Osteoblast (primary cell): Measurements from ENCODE around the gene RNU5D-1. TPM values are rescaled to one million over a fixed set of nuclear protein-coding genes. Genes with fewer than 3 reads are reported as not detected.

Source experiments
- DNase-seq: peaks from one replicate; pipeline ENCODE4 v3.0.0; 2011; ENCODE audit warnings: low spot score, mixed read lengths; ENCODE audit not compliant: insufficient read length; ENCODE audit errors: missing footprints
- H2AFZ ChIP-seq: 2 replicates; pipeline ENCODE4 v1.6.0; 2011; ENCODE audit warnings: mild to moderate bottlenecking, low read length
- H3K27ac ChIP-seq: 2 replicates; pipeline ENCODE4 v1.5.1; 2011; ENCODE audit warnings: mild to moderate bottlenecking, low read depth, low read length, moderate library complexity
- H3K27me3 ChIP-seq: 2 replicates; pipeline ENCODE4 v1.6.0; 2012; ENCODE audit warnings: mild to moderate bottlenecking, control low read depth, inconsistent platforms, low read length, moderate library complexity; ENCODE audit not compliant: insufficient read depth
- H3K36me3 ChIP-seq: 2 replicates; pipeline ENCODE4 v1.5.1; 2011; ENCODE audit warnings: mild to moderate bottlenecking, low read length, control low read depth, moderate library complexity; ENCODE audit not compliant: insufficient read depth
- H3K4me1 ChIP-seq: 2 replicates; pipeline ENCODE4 v1.5.1; 2011; ENCODE audit warnings: mild to moderate bottlenecking, low read length, control low read depth, moderate library complexity; ENCODE audit not compliant: insufficient read depth
- H3K4me2 ChIP-seq: 2 replicates; pipeline ENCODE4 v1.6.0; 2011; ENCODE audit warnings: mild to moderate bottlenecking, low read length; ENCODE audit not compliant: insufficient read depth
- H3K4me3 ChIP-seq: fragments of 200-600 bp; sonication (generic); 3 replicates; pipeline ENCODE4 v1.5.1; 2012; ENCODE audit warnings: mild to moderate bottlenecking, low read length, inconsistent platforms; ENCODE audit not compliant: insufficient read depth
- H3K79me2 ChIP-seq: 2 replicates; pipeline ENCODE4 v1.6.0; 2012; ENCODE audit warnings: mild to moderate bottlenecking, low read length, control low read depth, inconsistent platforms; ENCODE audit not compliant: insufficient read depth
- H3K9me3 ChIP-seq: 2 replicates; pipeline ENCODE4 v1.5.1; 2011; ENCODE audit warnings: low read depth, low read length, control low read depth
- H4K20me1 ChIP-seq: 2 replicates; pipeline ENCODE4 v1.6.0; 2012; ENCODE audit warnings: mild to moderate bottlenecking, low read length, control low read depth; ENCODE audit not compliant: insufficient read depth
- total RNA-seq: library from RNA; depleted of rRNA; stranded (reverse); fragments of >200 nt; gene quantifications from 2 replicates; pipeline ENCODE4 v1.2.3, GENCODE V29; 2012
- TF ChIP-seq, protein P1 (sequence below): IDR thresholded peaks from 2 replicates; pipeline ENCODE4 v1.5.1; 2011; ENCODE audit warnings: mild to moderate bottlenecking, low read depth, low read length, moderate library complexity; ENCODE audit errors: extremely low read depth

Gene RNU5D-1
- total RNA-seq, 1 donor = not detected

DNA sequence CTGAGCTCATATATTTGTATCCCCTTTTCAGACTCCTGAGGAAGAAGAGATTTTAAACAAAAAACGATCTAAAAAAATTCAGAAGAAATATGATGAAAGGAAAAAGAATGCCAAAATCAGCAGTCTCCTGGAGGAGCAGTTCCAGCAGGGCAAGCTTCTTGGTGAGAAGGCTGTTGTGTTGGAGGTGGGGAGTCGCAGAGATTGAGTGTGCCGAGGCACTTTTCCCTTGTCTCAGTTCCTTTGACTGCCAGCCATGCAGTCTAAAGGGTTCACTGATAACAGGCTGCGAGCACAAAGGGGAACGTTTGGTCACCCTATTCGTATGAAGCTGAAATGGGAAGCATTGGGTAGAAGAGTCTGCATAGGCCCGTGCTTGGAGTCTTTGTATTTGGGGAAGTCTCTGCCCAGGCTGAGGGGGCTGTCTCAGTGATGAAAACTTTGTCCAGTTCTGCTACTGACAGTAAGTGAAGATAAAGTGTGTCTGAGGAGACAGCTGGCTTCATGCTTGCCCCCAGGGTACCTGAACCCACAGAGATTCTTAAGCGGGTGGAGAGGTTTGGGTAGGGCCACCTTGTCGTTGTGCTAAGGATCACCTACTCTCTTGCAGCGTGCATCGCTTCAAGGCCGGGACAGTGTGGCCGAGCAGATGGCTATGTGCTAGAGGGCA, 47.1 kb upstream of the RNU5D-1 start:
- peak overlapping the region; percentile 91 for H3K4me3 ChIP-seq
- H3K27ac ChIP-seq = no peak overlapping the region
- TF ChIP-seq, protein P1, sequence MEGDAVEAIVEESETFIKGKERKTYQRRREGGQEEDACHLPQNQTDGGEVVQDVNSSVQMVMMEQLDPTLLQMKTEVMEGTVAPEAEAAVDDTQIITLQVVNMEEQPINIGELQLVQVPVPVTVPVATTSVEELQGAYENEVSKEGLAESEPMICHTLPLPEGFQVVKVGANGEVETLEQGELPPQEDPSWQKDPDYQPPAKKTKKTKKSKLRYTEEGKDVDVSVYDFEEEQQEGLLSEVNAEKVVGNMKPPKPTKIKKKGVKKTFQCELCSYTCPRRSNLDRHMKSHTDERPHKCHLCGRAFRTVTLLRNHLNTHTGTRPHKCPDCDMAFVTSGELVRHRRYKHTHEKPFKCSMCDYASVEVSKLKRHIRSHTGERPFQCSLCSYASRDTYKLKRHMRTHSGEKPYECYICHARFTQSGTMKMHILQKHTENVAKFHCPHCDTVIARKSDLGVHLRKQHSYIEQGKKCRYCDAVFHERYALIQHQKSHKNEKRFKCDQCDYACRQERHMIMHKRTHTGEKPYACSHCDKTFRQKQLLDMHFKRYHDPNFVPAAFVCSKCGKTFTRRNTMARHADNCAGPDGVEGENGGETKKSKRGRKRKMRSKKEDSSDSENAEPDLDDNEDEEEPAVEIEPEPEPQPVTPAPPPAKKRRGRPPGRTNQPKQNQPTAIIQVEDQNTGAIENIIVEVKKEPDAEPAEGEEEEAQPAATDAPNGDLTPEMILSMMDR = no peak
- peaks cover 47% of the 10 kb centered on the region for H3K36me3 ChIP-seq
- H3K27me3 ChIP-seq = no peaks in the 10 kb centered on the region
- peaks cover 35% of the 10 kb centered on the region for H4K20me1 ChIP-seq
- DNase-seq = peak; percentile 60
- H2AFZ ChIP-seq = no peak overlapping the region
- peak overlapping the region; percentile 97 for H3K4me2 ChIP-seq
- no peaks in the 10 kb centered on the region for H3K9me3 ChIP-seq
- H3K79me2 ChIP-seq = peaks cover 38% of the 10 kb centered on the region
- H3K4me1 ChIP-seq = peaks cover 21% of the 10 kb centered on the region

DNA sequence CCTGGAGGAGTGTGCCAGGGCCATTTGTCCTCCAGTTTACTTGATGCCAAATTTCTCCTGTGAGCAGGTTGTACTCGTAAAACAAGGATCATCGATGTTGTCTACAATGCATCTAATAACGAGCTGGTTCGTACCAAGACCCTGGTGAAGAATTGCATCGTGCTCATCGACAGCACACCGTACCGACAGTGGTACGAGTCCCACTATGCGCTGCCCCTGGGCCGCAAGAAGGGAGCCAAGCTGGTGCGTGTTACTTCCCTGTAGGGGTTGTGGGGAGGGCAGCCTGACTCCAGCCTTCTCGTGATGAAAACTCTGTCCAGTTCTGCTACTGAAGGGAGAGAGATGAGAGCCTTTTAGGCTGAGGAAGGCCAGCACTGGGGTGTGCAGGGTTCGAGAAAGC, 46.6 kb upstream of the RNU5D-1 start:
- Histone ChIP-seq H3K4me1 (peaks cover 21% of the 10 kb centered on the region), H3K36me3 (peaks cover 47% of the 10 kb centered on the region), H3K4me2 (peak overlapping the region; percentile 97), H3K27me3 (no peaks in the 10 kb centered on the region), H3K79me2 (peaks cover 38% of the 10 kb centered on the region), H2AFZ (no peak overlapping the region), H3K9me3 (no peaks in the 10 kb centered on the region), H4K20me1 (peaks cover 35% of the 10 kb centered on the region), H3K4me3 (peak overlapping the region; percentile 91), H3K27ac (peak overlapping the region; percentile 97)
- no peak for DNase-seq
- TF ChIP-seq, protein P1 = no peak

DNA sequence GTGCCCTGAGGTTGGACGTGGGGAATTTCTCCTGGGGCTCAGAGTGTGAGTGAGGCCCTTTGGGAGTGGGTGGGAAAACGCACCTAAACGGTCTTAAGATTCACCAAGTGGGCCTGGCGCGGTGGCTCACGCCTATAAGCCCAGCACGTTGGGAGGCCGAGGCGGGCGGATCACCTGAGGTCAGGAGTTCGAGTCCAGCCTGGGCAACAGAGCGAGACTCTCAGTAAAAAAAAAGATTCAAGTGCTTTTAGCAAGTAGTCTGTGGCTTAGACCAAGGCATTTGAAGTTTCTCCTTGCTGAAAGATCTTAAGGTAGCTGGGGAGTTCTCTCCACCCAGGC, 45.7 kb upstream of the RNU5D-1 start:
- no peaks in the 10 kb centered on the region for H3K27me3 ChIP-seq
- peak overlapping the region; percentile 97 for H3K4me2 ChIP-seq
- peaks cover 21% of the 10 kb centered on the region for H3K4me1 ChIP-seq
- peak overlapping the region; percentile 91 for H3K4me3 ChIP-seq
- H2AFZ ChIP-seq = no peak overlapping the region
- H3K79me2 ChIP-seq = peaks cover 38% of the 10 kb centered on the region
- H3K27ac ChIP-seq = peak overlapping the region; percentile 97
- H4K20me1 ChIP-seq = peaks cover 35% of the 10 kb centered on the region
- H3K9me3 ChIP-seq = no peaks in the 10 kb centered on the region
- DNase-seq = no peak
- TF ChIP-seq, protein P1 = no peak
- peaks cover 47% of the 10 kb centered on the region for H3K36me3 ChIP-seq

DNA sequence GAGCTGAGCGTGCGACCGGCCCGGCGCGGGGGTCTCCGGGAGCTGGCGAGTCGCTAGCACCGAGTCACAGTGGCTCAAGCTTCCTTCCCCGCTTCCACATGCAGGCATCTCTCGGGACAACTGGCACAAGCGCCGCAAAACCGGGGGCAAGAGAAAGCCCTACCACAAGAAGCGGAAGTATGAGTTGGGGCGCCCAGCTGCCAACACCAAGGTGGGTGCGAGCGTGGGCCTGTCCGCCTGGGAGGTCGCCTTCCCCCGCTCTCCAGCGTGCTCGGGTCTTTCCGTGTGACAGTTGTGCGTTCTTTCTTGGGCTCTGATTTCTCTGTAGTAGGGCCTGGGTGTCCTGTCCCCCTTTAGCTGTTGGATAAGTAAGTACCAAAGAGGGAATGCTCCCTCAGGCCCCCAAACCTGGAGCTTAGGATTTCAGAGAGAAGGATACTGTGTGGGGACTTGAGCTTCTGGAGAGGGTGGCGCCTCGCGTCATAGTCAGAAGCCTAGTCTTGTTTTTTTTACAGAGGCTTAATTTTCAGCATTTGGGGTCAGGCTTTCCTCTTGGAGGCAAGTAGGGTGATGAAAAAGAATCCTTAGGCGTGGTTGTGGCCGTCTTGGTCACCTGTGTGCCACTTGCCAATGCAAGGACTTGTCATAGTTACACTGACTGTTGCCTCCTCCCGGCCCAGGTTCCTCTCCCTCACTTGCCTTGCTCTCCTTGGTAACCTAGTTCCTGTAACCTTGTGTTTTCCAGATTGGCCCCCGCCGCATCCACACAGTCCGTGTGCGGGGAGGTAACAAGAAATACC, 45.2 kb upstream of the RNU5D-1 start:
- DNase-seq = peak; percentile 84
- Histone ChIP-seq H4K20me1 (peaks cover 35% of the 10 kb centered on the region), H3K36me3 (peaks cover 47% of the 10 kb centered on the region), H3K27ac (peak overlapping the region; percentile 97), H3K9me3 (no peaks in the 10 kb centered on the region), H3K27me3 (no peaks in the 10 kb centered on the region), H3K79me2 (peaks cover 38% of the 10 kb centered on the region), H3K4me2 (peak overlapping the region; percentile 97), H3K4me1 (peaks cover 21% of the 10 kb centered on the region), H3K4me3 (peak overlapping the region; percentile 91), H2AFZ (no peak overlapping the region)
- TF ChIP-seq, protein P1 = no peak
